HG02588 (cell line): Measurements from ENCODE around the gene ATP1A4.
"Not testable (repeated sequence)": the region's sequence is repeated elsewhere in the genome, so short reads cannot be mapped to it uniquely, and the experiment has no call there.

Experiments
- ATAC-seq: cut with Tn5 transposase; IDR thresholded peaks from one replicate; pipeline ENCODE4 v1.9.1; 2021; ENCODE audit warnings: mild to moderate bottlenecking, moderate library complexity; ENCODE audit not compliant: unreplicated experiment

ATP1A4 gene

DNA sequence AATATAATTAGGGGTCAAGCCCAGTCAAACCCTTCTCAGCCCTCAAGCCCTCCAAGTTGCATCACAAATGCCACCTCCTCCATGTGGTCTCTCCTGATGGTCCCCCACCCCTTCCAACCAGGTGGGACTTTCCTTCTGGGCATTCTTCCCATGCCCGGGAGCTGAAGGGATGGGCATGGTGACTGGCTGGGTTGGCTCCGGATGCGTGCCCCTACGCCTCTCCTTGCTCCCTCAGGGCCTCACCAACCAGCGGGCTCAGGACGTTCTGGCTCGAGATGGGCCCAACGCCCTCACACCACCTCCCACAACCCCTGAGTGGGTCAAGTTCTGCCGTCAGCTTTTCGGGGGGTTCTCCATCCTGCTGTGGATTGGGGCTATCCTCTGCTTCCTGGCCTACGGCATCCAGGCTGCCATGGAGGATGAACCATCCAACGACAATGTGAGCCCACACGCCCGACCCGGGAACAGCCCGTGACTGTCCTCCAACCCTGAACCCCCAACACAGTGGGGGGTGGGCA lies 28.4 kb upstream of the ATP1A4 start:
- ATAC-seq, result no peak

DNA sequence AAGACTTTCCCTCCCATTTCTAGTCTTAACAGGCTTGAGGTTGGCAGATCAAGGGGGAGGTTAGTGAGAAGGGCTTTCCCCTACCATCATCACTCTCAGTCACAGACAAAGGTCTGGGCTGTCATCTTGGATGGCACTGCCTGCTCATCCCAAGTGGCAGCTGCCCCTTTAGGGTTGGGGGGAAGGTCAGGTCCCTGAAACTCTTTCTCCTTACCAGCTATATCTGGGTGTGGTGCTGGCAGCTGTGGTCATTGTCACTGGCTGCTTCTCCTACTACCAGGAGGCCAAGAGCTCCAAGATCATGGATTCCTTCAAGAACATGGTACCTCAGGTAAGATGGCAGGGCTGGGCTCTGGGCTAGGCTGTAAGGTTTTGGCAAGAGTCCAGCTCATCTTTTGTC lies 27.7 kb upstream of the ATP1A4 start:
- no peak for ATAC-seq

DNA sequence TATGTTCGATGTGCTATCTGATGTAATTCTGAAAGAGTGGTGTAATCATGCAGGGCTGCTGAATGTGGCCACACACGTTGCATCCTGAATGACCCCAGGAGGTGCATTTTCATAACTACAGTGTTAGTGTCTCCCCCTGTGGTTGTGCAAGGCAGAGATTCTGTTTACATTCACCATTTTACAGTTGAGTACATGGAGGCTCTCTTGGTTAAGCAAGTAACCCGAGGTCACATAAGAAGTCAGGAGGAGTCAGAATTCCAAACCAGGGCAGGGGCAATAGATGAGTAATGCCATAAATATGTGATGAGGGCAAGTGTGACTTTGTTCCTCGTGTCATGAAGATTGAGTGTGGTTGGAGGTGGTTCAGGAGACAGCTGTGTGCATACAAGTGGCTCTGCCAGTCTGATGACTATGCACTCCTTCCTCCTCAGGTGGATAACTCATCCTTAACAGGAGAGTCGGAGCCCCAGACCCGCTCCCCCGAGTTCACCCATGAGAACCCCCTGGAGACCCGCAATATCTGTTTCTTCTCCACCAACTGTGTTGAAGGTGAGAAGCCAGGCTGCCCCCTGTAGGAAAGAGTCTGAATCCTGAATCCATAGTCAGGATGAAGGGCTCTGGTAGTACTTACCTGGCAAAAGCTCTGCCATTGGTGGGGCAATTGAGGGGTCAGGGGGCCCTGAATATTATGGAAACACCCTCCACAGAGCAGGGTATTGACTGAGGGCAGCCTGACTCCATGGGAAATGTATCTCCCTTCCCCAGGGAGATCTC lies 26.5 kb upstream of the ATP1A4 start:
- ATAC-seq, result no peak

DNA sequence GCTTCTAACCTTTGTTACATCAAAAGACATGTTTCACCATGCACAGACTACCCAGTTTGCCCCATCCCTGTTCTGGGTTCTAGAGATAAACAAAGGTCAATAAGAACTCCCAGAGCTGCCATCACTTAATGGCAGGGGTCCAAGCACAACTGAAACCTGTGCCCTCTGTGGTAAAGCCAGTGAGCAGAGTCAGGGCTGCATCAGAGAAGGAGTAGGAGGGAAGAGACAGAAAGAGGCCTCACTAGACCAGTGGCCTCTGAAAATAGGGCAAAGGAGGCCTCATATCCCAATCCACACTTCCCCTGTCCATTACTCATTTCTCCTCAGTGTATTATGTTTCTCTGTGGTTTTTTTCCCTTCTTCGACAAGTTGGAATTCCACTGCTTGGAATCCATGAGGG lies 25.7 kb upstream of the ATP1A4 start:
- ATAC-seq, result no peak

DNA sequence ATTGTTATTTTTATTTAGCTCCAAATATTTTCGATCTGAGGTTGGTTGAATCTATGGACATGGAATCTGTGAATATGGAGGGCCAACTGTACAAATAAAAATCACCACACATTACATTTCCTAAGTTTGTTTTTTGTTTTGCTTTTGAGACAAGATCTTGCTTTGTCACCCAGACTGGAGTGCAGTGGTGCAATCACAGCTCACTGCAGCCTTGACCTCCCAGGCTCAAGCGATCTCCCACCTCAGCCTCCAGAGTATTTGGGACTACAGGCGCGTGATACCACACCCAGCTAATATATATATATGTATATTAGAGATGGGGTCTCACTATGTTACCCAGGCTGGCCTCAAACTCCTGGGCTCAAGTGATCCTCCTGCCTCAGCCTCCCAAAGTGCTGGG lies 25.1 kb upstream of the ATP1A4 start:
- not testable (repeated sequence) for ATAC-seq

DNA sequence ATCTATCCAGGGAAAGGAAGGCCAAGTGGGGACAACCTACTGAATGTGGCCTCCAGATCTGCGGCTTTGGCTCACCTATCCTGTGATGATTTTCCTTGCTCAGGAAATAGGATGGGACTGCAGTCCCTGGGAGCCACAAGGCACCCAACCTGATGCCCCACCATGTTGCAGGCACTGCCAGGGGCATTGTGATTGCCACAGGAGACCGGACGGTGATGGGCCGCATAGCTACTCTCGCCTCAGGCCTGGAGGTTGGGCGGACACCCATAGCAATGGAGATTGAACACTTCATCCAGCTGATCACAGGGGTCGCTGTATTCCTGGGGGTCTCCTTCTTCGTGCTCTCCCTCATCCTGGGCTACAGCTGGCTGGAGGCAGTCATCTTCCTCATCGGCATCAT lies 24.0 kb upstream of the ATP1A4 start:
- ATAC-seq, result no peak

DNA sequence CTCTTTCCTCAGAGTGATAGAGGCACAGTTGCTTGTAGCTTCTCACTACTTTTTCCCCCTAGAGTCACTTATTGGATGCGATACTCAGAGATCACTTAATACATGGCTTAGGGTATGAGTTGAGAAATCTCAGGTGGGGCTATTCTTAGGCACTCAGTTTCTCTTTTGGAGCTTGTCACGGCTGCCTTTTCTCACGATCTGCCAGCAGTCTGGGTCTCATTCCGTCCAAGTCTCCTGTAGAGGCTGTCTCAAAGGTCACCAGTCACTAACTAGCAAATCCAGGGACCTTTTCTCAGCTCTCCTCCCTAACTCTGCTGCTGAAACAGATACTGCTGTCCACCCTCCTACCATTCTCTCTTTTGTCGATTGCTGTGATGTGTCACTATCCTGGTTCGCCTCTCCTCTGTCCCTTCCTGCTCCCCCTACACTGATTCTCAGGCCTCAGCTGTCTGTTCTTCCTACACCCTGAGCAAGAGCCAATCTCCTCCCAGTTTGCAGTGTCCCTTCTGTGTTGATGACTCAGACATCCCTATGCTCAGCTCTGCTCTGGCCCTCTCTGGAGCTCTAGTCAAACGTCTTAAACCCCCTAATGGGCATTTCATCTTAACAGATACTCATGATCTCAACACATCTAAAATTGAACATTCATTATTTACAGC lies 23.4 kb upstream of the ATP1A4 start:
- no peak for ATAC-seq

DNA sequence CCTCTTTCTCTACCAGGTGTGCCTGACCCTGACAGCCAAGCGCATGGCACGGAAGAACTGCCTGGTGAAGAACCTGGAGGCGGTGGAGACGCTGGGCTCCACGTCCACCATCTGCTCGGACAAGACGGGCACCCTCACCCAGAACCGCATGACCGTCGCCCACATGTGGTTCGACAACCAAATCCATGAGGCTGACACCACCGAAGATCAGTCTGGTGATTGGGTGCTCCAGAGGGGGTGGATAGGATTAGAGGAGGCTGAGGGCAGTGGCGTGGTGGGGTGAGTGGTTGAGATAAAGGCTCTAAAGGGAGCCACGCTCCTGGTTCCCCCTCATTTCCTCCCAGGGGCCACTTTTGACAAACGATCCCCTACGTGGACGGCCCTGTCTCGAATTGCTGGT lies 22.8 kb upstream of the ATP1A4 start:
- ATAC-seq, result no peak

DNA sequence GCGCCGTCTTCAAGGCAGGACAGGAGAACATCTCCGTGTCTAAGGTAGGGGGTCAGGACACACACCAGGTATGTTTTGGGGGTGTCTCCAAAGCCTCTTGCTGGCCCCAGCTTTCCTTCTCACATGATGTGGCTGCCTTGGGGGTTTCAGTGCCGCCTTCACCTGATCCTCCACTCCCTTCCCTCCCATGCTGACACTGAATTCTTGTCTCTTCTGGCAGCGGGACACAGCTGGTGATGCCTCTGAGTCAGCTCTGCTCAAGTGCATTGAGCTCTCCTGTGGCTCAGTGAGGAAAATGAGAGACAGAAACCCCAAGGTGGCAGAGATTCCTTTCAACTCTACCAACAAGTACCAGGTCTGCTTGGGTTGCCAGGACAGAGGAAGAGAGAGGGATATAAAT lies 22.4 kb upstream of the ATP1A4 start:
- ATAC-seq, result no peak

DNA sequence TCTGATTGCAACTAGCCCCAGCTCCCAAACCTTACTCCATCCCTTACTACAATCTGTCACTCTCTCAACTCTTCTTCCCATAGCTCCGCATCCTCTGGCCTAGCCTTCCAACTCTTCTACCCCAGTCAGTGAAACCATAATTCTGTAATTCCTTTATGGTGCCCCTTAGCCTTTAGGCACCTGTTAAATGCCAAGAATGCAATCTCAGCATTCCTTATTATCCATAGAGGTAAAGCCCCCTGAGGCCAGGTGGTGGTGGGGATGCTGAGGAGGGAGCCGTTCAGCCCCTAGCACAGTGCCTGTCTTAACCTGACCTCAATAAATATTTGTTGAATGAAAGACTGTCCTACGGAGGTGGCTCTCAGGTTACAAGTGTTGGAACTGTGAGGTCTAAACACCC lies 21.8 kb upstream of the ATP1A4 start:
- ATAC-seq, result no peak

DNA sequence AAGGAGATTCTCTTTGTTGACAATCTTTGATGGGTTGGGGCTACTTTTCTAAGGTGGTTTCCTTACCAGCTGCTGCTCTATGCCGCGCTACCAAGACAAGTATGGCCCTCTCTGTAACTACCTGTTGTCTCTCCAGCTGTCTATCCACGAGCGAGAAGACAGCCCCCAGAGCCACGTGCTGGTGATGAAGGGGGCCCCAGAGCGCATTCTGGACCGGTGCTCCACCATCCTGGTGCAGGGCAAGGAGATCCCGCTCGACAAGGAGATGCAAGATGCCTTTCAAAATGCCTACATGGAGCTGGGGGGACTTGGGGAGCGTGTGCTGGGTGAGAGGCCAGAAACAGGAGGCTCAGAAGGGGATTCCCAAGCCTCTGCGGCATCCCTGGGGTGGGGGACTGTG lies 21.4 kb upstream of the ATP1A4 start:
- ATAC-seq, result no peak

DNA sequence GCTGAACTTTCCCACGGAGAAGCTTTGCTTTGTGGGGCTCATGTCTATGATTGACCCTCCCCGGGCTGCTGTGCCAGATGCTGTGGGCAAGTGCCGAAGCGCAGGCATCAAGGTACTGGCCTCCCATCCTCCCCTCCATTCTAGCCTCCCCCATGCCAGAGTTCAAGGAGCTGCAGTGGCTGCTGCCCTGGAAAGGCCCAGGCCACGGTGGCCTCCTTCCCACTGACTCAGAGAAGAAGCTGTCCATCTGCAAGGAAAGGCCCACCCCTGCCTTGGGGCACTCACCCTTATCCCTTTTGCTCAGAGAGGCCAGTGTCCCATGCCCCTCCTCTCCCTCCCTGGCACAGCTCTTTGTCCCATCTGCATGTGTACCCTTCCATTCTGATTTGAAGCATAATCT lies 20.9 kb upstream of the ATP1A4 start:
- no peak for ATAC-seq

DNA sequence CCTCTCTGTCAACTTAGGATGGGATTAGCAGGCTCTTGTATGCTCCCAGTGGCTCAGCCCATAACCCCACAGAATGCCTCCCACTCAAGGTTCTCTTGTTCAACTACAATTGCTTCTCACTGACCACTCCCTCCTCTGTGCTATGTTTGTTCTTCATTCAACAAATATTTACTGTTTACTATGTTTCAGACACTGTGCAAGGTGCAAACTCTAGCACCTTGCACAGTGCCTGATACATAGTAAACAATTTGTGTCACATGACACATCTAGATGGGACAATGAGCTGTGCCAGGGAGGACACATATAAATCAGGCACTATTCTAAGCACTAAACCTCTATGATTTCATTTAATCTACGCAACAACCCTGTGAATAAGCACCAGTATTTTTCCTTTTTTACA lies 20.5 kb upstream of the ATP1A4 start:
- no peak for ATAC-seq

DNA sequence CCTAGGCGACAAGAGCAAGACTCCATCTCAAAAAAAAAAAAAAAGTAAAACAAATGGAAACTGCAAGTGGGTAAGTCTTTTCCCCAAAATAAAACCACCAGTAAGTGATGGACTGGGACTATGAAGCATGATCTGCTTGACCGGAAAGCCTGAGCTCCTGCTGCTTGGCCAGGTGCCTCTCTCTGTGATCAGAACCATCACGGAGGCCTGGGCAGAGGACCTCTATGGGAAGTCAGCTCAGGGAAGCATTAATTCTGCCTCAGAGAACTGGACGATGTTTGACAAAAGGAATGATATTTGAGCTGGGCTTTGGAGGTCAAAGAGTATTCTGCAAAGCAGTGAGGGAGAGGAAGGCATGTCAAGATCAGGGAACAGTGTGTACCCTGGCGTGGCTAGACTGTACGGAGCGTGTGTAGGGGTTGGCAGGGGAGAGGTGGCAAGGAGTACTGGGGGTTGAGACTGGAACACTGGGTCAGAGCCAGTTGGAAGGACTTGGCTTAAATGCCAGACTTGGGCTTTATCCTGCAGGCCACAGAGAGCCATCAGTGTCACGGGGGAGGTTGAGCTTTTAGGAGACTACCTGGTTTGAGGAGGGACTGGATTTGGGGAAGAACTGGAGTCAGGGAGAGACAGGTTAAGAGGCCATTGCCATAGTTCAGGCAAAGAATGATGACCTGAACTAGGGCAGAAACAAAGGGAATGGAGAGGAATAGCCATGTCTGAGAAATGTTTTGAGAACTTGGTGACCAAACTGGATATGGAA lies 19.4 kb upstream of the ATP1A4 start:
- ATAC-seq, result no peak

DNA sequence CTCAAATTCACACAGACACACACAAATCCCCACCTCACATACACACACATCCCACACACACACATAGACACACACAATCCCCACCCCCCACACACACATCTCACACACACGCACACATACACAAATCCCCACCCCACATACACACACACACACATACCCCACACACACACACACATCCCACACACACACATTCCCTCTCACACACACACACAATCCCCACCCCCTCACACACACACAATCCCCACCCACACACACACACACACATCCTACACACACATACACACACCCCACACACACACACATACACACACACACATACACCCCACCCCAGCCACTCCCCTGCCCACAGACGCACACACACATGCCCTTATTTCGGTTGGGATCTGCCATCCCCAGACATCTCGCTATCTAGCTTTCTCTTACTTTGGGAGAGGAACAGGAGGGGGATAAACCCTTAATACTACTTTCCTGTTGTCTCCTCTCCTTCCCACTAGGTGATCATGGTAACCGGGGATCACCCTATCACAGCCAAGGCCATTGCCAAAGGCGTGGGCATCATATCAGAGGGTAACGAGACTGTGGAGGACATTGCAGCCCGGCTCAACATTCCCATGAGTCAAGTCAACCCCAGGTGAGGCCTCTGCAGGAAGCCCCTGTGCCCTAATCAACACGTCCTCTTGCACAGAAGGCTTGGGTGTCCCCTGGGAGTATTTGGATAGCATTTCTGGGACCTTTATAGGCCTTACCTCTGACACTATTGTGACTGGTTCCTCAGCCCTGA lies 17.2 kb upstream of the ATP1A4 start:
- no peak for ATAC-seq

DNA sequence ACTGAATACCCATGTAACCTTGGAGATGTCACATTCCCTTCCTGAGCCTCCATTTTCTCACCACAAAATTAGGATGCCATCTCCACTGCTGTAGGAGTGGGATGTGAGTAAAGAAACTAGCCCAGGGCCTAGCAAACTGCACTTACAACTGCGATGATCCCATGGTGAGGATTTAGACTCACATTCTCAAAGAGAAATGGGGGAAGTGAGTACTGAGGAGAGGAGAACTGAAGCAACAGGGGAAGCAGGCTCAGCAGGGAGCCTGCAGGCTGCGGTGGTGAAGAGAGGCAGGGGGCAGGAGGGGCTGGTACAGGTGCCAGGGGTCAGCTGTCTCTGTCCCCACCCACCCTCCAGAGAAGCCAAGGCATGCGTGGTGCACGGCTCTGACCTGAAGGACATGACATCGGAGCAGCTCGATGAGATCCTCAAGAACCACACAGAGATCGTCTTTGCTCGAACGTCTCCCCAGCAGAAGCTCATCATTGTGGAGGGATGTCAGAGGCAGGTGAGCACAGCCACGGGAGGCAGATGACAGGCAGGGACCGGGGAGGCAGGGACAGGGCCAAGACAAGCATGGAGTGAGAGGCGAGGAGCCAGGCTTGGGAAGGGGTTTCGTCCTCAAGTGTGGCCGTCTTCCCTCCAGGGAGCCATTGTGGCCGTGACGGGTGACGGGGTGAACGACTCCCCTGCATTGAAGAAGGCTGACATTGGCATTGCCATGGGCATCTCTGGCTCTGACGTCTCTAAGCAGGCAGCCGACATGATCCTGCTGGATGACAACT lies 16.4 kb upstream of the ATP1A4 start:
- no peak for ATAC-seq

DNA sequence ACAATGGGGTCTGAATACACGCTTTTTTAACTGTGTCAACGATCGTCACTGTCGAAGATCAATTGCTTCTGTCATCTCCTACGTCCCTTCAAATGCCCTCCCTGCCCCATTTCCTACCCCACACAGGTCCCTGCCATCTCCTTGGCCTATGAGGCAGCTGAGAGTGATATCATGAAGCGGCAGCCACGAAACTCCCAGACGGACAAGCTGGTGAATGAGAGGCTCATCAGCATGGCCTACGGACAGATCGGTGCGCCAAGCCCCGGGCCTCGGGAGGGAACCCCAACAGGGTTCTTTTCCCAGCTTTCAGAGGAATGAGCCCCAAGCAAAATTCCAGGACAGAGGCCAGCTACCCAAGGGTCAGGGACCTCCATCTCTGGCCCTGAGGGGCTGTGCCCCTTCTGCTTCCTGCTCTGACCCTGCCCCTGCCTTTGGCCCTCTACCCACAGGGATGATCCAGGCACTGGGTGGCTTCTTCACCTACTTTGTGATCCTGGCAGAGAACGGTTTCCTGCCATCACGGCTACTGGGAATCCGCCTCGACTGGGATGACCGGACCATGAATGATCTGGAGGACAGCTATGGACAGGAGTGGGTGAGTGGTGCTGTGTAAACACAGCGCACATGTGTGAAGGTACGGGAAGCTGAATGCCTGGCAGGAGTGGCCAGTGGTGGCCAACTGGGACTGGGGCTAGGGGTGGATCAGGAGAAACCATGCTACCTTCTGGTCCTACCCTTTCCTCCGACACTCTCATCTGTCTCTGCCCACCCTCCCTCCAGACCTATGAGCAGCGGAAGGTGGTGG lies 15.1 kb upstream of the ATP1A4 start:
- ATAC-seq, result no peak

DNA sequence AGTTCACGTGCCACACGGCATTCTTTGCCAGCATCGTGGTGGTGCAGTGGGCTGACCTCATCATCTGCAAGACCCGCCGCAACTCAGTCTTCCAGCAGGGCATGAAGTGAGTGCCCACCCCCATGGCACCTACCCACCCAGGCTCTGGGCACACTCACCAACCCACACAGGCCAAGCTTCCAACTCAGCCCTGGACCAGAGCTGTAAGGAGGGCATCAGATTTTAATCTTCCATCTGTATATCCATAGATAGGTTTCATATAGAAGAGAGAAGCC lies 14.5 kb upstream of the ATP1A4 start:
- no peak for ATAC-seq

DNA sequence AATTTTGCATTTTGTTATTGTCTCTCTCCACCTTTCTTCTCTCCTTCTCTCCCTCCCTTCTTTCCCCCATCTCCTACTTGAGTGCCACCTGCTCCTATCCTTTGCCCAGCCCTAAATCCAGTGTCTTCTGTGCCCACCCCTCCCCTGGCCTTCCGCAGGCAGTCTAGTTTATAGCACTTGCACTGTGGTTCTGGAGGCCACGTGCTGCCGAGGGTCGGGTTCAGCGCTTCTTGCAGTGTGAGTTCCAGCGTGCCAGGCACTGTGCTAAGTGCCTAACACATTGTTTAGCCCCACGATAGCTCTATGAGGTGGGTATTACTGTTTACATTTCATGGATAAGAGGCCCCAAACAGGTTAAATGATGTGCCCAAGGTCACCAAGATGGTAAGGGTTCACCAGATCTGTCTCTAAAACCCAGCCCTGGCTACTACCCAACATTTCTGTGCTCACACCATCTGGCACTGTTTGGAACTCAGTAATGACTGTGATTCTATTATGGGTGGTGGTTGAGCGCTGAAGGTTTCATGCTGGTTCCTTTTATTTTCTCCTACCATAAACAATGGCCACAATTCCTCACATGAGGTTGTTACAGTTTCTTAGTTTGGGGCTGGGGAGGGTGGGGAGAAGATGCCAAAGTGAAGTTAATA lies 14.1 kb upstream of the ATP1A4 start:
- ATAC-seq, result no peak
